Ishikawa (cell line): ENCODE results near the gene MYMX.

Experiments
- CEBPB ChIP-seq: IDR thresholded peaks from 2 replicates; pipeline ENCODE4 v1.6.1; 2012
- CREB1 ChIP-seq: IDR thresholded peaks from 2 replicates; pipeline ENCODE4 v1.6.1; 2012; ENCODE audit warnings: low read depth
- EGR1 ChIP-seq: IDR thresholded peaks from 2 replicates; pipeline ENCODE4 v1.6.1; 2012
- EP300 ChIP-seq: IDR thresholded peaks from 2 replicates; pipeline ENCODE4 v1.6.1; 2012; ENCODE audit warnings: borderline replicate concordance
- FOXM1 ChIP-seq: IDR thresholded peaks from 2 replicates; pipeline ENCODE4 v1.6.1; 2012; ENCODE audit warnings: low read depth, borderline replicate concordance
- MAX ChIP-seq: IDR thresholded peaks from 2 replicates; pipeline ENCODE4 v1.6.1; 2012
- NFIC ChIP-seq: IDR thresholded peaks from 2 replicates; pipeline ENCODE4 v1.6.1; 2012
- RAD21 ChIP-seq: IDR thresholded peaks from 2 replicates; pipeline ENCODE4 v1.6.1; 2012; ENCODE audit warnings: low read depth
- REST ChIP-seq: IDR thresholded peaks from 2 replicates; pipeline ENCODE4 v1.6.1; 2012; ENCODE audit warnings: low read depth, mild to moderate bottlenecking
- TAF1 ChIP-seq: IDR thresholded peaks from 2 replicates; pipeline ENCODE4 v1.6.1; 2012; ENCODE audit warnings: low read depth, mild to moderate bottlenecking
- TCF12 ChIP-seq: IDR thresholded peaks from 2 replicates; pipeline ENCODE4 v1.6.1; 2012; ENCODE audit warnings: low read depth
- TEAD4 ChIP-seq: IDR thresholded peaks from 2 replicates; pipeline ENCODE4 v1.6.1; 2012
- YY1 ChIP-seq: IDR thresholded peaks from 2 replicates; pipeline ENCODE4 v1.6.1; 2012; ENCODE audit warnings: low read depth
- ZBTB7A ChIP-seq: IDR thresholded peaks from 2 replicates; pipeline ENCODE4 v1.6.1; 2012; ENCODE audit warnings: low read depth
- TF ChIP-seq, protein P1 (sequence below): IDR thresholded peaks from 2 replicates; pipeline ENCODE4 v1.6.1; 2012

MYMX gene

GRCh38 chr6:44171899-44172546 lies 44.7 kb upstream of the MYMX start:
- TF ChIP-seq MAX = no peak
- no peak for TF ChIP-seq TAF1
- no peak for TF ChIP-seq TEAD4
- no peak for TF ChIP-seq REST
- TF ChIP-seq EP300 = no peak
- TF ChIP-seq YY1 = no peak
- 0 out of 2 replicates have a peak, but pooled peaks have one; percentile 13 for TF ChIP-seq ZBTB7A

DNA sequence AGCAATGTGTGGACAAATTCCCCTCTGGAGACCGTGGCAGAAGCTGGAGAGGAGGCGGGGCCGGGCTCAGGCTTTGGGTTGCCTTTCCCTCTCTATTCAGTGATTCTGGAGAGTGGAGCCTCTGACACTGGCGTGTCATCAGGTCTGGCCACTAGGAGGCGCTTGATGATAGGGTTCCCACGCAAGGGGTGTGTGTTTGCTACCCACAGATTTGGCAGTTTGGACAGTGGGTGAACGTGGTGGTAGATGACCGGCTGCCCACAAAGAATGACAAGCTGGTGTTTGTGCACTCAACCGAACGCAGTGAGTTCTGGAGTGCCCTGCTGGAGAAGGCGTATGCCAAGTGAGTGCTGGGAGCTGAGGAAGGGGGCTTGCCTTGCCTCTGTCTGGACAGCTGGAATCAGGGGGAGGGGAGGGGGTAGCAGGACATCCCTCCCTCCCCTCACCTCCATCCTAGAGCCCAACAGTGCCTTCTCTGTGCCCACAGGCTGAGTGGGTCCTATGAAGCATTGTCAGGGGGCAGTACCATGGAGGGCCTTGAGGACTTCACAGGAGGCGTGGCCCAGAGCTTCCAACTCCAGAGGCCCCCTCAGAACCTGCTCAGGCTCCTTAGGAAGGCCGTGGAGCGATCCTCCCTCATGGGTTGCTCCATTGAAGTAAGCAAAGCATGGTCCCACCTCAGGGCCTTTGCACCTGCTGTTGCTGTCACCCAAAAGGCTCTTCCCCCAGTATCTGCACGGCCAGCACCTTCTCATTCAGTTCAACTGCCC lies 43.8 kb upstream of the MYMX start:
- TF ChIP-seq TAF1 = no peak
- peak; percentile 98 for TF ChIP-seq RAD21

DNA sequence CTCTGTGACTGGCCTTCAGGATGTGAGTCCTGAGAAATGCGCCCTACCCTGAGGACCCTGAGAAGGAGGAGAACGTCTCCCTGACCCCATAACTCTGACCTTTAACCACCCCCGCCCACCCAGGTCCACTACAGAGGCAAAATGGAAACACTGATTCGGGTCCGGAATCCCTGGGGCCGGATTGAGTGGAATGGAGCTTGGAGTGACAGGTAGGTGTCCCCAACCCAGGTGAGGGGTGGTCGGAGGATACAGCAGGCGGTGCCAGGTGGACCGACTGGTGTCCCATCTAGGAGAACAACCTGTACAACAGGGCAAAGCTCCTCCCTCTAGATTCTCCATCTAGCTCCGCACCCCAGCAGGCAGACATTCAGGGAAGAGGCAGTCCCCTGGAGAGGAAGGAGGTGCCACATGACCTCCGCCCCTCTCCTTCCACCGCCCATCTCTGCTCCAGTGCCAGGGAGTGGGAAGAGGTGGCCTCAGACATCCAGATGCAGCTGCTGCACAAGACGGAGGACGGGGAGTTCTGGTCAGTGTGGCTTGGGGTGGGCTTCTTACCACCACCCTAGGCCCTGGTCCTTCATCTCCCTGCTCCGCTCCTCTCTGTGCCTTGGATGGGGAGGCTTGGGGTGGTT lies 40.5 kb upstream of the MYMX start:
- TF ChIP-seq, protein P1, sequence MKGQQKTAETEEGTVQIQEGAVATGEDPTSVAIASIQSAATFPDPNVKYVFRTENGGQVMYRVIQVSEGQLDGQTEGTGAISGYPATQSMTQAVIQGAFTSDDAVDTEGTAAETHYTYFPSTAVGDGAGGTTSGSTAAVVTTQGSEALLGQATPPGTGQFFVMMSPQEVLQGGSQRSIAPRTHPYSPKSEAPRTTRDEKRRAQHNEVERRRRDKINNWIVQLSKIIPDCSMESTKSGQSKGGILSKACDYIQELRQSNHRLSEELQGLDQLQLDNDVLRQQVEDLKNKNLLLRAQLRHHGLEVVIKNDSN = peak; percentile 56
- no peak for TF ChIP-seq EGR1

DNA sequence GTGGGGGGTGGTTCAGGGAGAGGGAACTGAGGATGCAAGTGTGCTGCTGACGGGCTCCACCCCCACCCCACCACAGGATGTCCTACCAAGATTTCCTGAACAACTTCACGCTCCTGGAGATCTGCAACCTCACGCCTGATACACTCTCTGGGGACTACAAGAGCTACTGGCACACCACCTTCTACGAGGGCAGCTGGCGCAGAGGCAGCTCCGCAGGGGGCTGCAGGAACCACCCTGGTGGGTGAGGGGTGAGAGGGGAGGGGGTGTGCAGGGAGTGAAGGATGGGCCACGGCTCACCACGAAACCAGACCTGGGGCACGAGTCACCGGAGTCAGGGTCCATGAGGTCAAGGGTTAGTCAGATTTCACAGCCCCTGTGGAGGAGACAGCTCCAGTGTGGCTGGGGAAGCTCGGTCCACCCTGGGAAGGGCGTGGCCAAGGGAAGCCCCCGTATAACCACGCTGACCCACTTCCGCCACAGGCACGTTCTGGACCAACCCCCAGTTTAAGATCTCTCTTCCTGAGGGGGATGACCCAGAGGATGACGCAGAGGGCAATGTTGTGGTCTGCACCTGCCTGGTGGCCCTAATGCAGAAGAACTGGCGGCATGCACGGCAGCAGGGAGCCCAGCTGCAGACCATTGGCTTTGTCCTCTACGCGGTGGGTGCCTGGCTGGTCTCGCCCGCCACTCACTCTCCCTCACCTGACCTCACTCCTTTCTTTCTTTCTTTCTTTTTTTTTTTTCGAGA lies 39.8 kb upstream of the MYMX start:
- TF ChIP-seq FOXM1 (no peak), NFIC (no peak), YY1 (no peak), TCF12 (no peak), RAD21 (no peak), ZBTB7A (no peak), TEAD4 (no peak), EGR1 (no peak), REST (no peak), CEBPB (no peak), MAX (no peak), EP300 (no peak), TAF1 (no peak), CREB1 (no peak)
- TF ChIP-seq, protein P1 = no peak

DNA sequence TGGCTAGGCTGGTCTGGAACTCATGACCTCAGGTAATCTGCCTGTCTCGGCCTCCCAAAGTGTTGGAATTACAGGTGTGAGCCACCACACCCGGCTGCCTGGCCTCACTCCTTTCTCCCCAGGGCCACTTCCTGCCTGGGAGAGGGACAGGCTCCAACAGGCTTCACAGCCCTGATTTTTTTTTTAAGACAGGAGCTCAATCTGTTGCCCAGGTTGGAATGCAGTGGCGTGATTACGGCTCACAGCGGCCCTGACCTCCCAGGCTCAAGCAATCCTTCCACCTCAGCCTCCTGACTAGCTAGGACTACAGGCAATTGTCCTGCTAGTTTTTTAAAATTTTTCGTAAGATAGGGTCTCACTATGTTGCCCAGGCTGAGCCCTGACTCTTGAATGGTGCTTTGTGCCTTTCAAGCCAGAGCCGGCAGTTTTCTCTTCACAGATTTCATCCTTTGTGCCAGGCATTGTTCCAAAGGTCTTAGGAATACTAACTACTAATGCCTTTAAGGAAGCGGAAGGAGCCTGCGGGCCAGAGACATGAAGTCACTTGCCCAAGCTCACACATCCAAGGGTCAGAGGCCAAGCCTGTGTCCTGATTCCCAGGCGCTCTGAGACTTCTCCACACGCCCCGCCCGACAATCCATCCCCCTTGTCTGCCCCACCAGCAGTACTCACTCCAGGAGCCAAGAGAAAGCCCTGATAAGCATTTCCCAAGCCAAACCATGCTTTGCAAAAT lies 38.9 kb upstream of the MYMX start:
- TF ChIP-seq FOXM1 = no peak
- TF ChIP-seq TEAD4 = no peak
- TF ChIP-seq MAX = no peak
- no peak for TF ChIP-seq REST
- no peak for TF ChIP-seq CEBPB
- TF ChIP-seq EGR1 = no peak
- TF ChIP-seq, protein P1 = no peak
- TF ChIP-seq TCF12 = no peak
- TF ChIP-seq YY1 = no peak
- no peak for TF ChIP-seq TAF1
- no peak for TF ChIP-seq NFIC
- no peak for TF ChIP-seq CREB1
- TF ChIP-seq ZBTB7A = no peak
- no peak for TF ChIP-seq RAD21
- no peak for TF ChIP-seq EP300
